NT2/D1 (cell line): ENCODE results near the gene PAQR8.

Experiments
- SUZ12 ChIP-seq: IDR thresholded peaks from 2 replicates; pipeline ENCODE4 v1.6.1; 2011; ENCODE audit not compliant: insufficient read length, insufficient read depth; ENCODE audit errors: extremely low read depth
- YY1 ChIP-seq: IDR thresholded peaks from 2 replicates; pipeline ENCODE4 v1.6.1; 2011; ENCODE audit not compliant: insufficient read length, insufficient read depth
- ZNF274 ChIP-seq: IDR thresholded peaks from 2 replicates; pipeline ENCODE4 v1.6.1; 2011; ENCODE audit warnings: mild to moderate bottlenecking, low read depth, low read length

- TF ChIP-seq ZNF274 (no peak), YY1 (no peak), SUZ12 (no peak)
Measured at GRCh38 chr6:52361414-52361944, 472 bp upstream of the PAQR8 start.
